K562 (cell line): ENCODE results near the gene BLCAP. TPM values are rescaled to one million over a fixed set of nuclear protein-coding genes. Genes with fewer than 3 reads are reported as not detected.

Experiments used
- CBFA2T3 ChIP-seq: fragments of 450-650 bp; IDR thresholded peaks from 2 replicates; pipeline ENCODE4 v1.6.1; 2017
- CREB3 ChIP-seq: fragments of 450-650 bp; conservative IDR thresholded peaks from 2 replicates; pipeline ENCODE4 v1.6.1; 2016; ENCODE audit warnings: missing genetic modification characterization, low read depth, mild to moderate bottlenecking, missing compliant biosample characterization, moderate library complexity
- DACH1 ChIP-seq: fragments of 450-650 bp; IDR thresholded peaks from 2 replicates; pipeline ENCODE4 v1.6.1; 2018; ENCODE audit not compliant: partially characterized antibody
- FOXA3 ChIP-seq, 2 experiments: fragments of 450-650 bp in 1 of 2; sonication (generic) in 1 of 2; formaldehyde crosslinking; IDR thresholded peaks in 1 of 2; conservative IDR thresholded peaks in 1 of 2; 2 replicates each; pipeline versions ENCODE4 v1.4.0 to v1.8.0; 2020 to 2022; ENCODE audit warnings: mild to moderate bottlenecking in 2 of 2, missing genetic modification reagents in 1 of 2
- FOXK2 ChIP-seq, 2 experiments: fragments of 450-650 bp; IDR thresholded peaks in 1 of 2; conservative IDR thresholded peaks in 1 of 2; 2 replicates each; pipeline ENCODE4 v1.6.1; 2016; ENCODE audit warnings: low read depth in 2 of 2, mild to moderate bottlenecking in 1 of 2
- GATAD2B ChIP-seq: fragments of 450-650 bp; IDR thresholded peaks from 2 replicates; pipeline ENCODE4 v1.6.1; 2017; ENCODE audit warnings: mild to moderate bottlenecking, borderline replicate concordance
- GTF2A2 ChIP-seq: IDR thresholded peaks from 2 replicates; pipeline ENCODE4 v1.6.1; 2016; ENCODE audit warnings: mild to moderate bottlenecking, missing genetic modification characterization, missing compliant biosample characterization
- HMGN3 ChIP-seq: IDR thresholded peaks from 2 replicates; pipeline ENCODE4 v1.6.1; 2011; ENCODE audit warnings: borderline replicate concordance, low read depth, mild to moderate bottlenecking, mixed read lengths, low read length; ENCODE audit not compliant: insufficient read length; ENCODE audit errors: extremely low read depth
- KAT7 ChIP-seq: sonication (generic); formaldehyde crosslinking; IDR thresholded peaks from 2 replicates; pipeline ENCODE4 v1.8.0; 2022; ENCODE audit warnings: missing genetic modification reagents, mild to moderate bottlenecking, borderline replicate concordance
- LCOR ChIP-seq: sonication (generic); formaldehyde crosslinking; IDR thresholded peaks from 2 replicates; pipeline ENCODE4 v1.8.0; 2022; ENCODE audit warnings: mild to moderate bottlenecking, missing genetic modification reagents
- MTA3 ChIP-seq: fragments of 450-650 bp; formaldehyde crosslinking; IDR thresholded peaks from 2 replicates; pipeline ENCODE4 v1.6.1; 2017; ENCODE audit warnings: mild to moderate bottlenecking, borderline replicate concordance
- RBM14 ChIP-seq: fragments of 200-400 bp; formaldehyde crosslinking; IDR thresholded peaks from 2 replicates; pipeline ENCODE4 v1.6.1; 2018; ENCODE audit warnings: low read depth, mild to moderate bottlenecking, low read length, moderate library complexity, borderline replicate concordance; ENCODE audit not compliant: insufficient read depth
- SIN3A ChIP-seq, 2 experiments: fragments of 150-350 bp in 1 of 2; IDR thresholded peaks; 2 replicates each; pipeline ENCODE4 v1.6.1; 2011 to 2016; ENCODE audit warnings: borderline replicate concordance in 2 of 2, low read depth in 2 of 2, low read length in 2 of 2, mild to moderate bottlenecking in 2 of 2, moderate library complexity in 2 of 2; ENCODE audit not compliant: control insufficient read depth in 1 of 2
- SMARCB1 ChIP-seq: IDR thresholded peaks from 2 replicates; pipeline ENCODE4 v1.6.1; 2011; ENCODE audit warnings: improper control_type of control experiment, low read depth; ENCODE audit not compliant: insufficient read length
- SP2 ChIP-seq: IDR thresholded peaks from 2 replicates; pipeline ENCODE4 v1.6.1; 2011; ENCODE audit warnings: mild to moderate bottlenecking, low read depth, low read length, moderate library complexity; ENCODE audit not compliant: poor library complexity, severe bottlenecking; ENCODE audit errors: extremely low read depth
- TEAD2 ChIP-seq: fragments of 450-650 bp; IDR thresholded peaks from 2 replicates; pipeline ENCODE4 v1.6.1; 2016; ENCODE audit warnings: missing genetic modification characterization, control low read depth, missing compliant biosample characterization
- ZNF212 ChIP-seq: fragments of 450-650 bp; formaldehyde crosslinking; IDR thresholded peaks from 2 replicates; pipeline ENCODE4 v1.4.0; 2020; ENCODE audit warnings: mild to moderate bottlenecking
- ZNF655 ChIP-seq: fragments of 250-450 bp; sonication (Bioruptor Pico); IDR thresholded peaks from 2 replicates; pipeline ENCODE4 v1.5.0; 2021
- ZNF785 ChIP-seq: fragments of 250-450 bp; sonication (Bioruptor Pico); IDR thresholded peaks from 2 replicates; pipeline ENCODE4 v1.4.0; 2020; ENCODE audit warnings: mild to moderate bottlenecking
- polyA plus RNA-seq, 8 experiments: library from polyadenylated mRNA; depleted of rRNA in 4 of 8; stranded (reverse) in 5 of 8; unstranded in 3 of 8; fragments of >200 nt; fragmentation: Nextera tagmentation in 2 of 8; fragmentation: Illumina TruSeq in 1 of 8; extraction: Ambion mirVana in 2 of 8; extraction: Trizol in 1 of 8; gene quantifications; 2 replicates each; pipeline versions ENCODE4 v1.2.1 to v1.2.3, GENCODE V29; 2011 to 2014; ENCODE audit warnings: inconsistent platforms in 1 of 8, missing spikeins in 1 of 8
- total RNA-seq, 7 experiments: library from RNA; depleted of rRNA in 6 of 7; stranded (reverse); fragments of >200 nt in 6 of 7; fragmentation: Illumina TruSeq in 2 of 7; extraction: Trizol in 2 of 7; gene quantifications; 2 replicates each; pipeline versions ENCODE4 v1.2.1 to v1.2.3, GENCODE V29; 2011 to 2021; ENCODE audit warnings: low replicate concordance in 1 of 7
- TF ChIP-seq, protein P1 (sequence below): fragments of 450-650 bp; formaldehyde crosslinking; IDR thresholded peaks from 2 replicates; pipeline ENCODE4 v1.4.0; 2020; ENCODE audit warnings: mild to moderate bottlenecking, moderate library complexity
- TF ChIP-seq, protein P2 (sequence below): fragments of 200-400 bp; formaldehyde crosslinking; IDR thresholded peaks from 2 replicates; pipeline ENCODE4 v1.6.1; 2017; ENCODE audit warnings: mild to moderate bottlenecking, low read depth, low read length, moderate library complexity

BLCAP gene
- total and polyA plus RNA-seq, 9 of the 15 experiments (the other 6 are each of a cell fraction or from before 2014, with no cell fraction given), result 16.9 to 41.5 (median 27.6) TPM

DNA sequence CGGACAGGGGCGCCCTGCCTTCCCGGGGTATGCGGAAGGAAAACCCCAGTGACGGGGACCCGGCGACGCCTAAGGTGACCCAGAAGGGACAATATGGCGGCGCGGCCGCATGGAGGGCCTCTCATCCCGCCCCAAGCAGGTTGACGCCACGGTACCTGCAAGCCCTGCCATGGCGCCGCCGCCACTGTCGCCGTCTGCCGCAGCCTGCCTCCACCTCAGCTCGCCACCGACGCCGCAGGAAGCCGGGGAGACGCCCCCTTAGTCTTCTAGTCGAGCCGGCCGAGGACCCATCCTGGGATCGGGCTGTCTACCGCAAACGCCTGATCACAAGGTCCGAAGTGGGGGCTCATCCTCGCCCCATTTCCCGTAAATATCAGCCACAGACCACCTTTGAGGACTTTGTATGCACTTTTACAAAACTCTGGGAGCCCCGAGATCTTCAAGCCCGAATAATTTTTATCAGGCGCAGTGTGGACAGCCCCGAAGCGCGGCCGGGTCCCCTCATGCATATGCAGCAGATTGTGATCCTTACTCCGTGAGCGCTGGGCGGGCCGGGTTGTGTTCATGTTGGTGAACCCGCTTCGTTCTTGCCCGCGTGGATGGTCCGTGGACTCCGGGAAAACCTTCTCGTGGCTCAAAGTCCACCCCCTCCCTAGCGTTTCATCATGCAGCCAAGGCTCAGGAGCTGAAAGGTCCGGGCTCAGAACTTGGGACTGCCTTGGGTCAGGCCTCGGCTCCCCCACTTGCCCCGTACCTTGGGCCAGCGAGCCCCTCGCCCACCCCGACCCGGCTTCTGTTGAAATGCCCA is at the start of gene BLCAP (continued):
- peak; percentile 12 to 15; a peak in 1 of 4 replicates for TF ChIP-seq FOXK2 (conservative IDR thresholded peaks at IDR 0.05 in 1 of 2, IDR thresholded peaks at IDR 0.05 in 1 of 2; ENCODE audit: low read depth in 2 of 2)
- peak; percentile 10 for TF ChIP-seq HMGN3
- TF ChIP-seq GATAD2B, result no peak
- no peak for TF ChIP-seq CREB3 (tag)
- no peak for TF ChIP-seq GTF2A2
- TF ChIP-seq SIN3A (IDR thresholded peaks at IDR 0.05; ENCODE audit: borderline replicate concordance in 2 of 2, control insufficient read depth in 1 of 2, low read depth in 2 of 2, low read length in 2 of 2), result peak; percentile 58 to 60; a peak in 1 of 4 replicates
- TF ChIP-seq ZNF212 (CRISPR knock-in tag), result no peak
- TF ChIP-seq ZNF655 (CRISPR knock-in tag), result no peak
- TF ChIP-seq, protein P1, sequence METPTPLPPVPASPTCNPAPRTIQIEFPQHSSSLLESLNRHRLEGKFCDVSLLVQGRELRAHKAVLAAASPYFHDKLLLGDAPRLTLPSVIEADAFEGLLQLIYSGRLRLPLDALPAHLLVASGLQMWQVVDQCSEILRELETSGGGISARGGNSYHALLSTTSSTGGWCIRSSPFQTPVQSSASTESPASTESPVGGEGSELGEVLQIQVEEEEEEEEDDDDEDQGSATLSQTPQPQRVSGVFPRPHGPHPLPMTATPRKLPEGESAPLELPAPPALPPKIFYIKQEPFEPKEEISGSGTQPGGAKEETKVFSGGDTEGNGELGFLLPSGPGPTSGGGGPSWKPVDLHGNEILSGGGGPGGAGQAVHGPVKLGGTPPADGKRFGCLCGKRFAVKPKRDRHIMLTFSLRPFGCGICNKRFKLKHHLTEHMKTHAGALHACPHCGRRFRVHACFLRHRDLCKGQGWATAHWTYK (CRISPR knock-in tag), result peak; percentile 40; the same call in 1 of the 2 replicates
- no peak for TF ChIP-seq RBM14
- TF ChIP-seq SP2, result no peak
- no peak for TF ChIP-seq SMARCB1
- no peak for TF ChIP-seq KAT7 (CRISPR knock-in tag)
- TF ChIP-seq MTA3, result peak; percentile 82
- TF ChIP-seq LCOR (CRISPR knock-in tag), result no peak
- TF ChIP-seq DACH1, result peak; percentile 98
- TF ChIP-seq FOXA3 (CRISPR knock-in tag; conservative IDR thresholded peaks at IDR 0.05 in 1 of 2, IDR thresholded peaks at IDR 0.05 in 1 of 2), result peak in 1 of 2 experiments; percentile 52; a peak in 2 of 4 replicates
- TF ChIP-seq, protein P2, sequence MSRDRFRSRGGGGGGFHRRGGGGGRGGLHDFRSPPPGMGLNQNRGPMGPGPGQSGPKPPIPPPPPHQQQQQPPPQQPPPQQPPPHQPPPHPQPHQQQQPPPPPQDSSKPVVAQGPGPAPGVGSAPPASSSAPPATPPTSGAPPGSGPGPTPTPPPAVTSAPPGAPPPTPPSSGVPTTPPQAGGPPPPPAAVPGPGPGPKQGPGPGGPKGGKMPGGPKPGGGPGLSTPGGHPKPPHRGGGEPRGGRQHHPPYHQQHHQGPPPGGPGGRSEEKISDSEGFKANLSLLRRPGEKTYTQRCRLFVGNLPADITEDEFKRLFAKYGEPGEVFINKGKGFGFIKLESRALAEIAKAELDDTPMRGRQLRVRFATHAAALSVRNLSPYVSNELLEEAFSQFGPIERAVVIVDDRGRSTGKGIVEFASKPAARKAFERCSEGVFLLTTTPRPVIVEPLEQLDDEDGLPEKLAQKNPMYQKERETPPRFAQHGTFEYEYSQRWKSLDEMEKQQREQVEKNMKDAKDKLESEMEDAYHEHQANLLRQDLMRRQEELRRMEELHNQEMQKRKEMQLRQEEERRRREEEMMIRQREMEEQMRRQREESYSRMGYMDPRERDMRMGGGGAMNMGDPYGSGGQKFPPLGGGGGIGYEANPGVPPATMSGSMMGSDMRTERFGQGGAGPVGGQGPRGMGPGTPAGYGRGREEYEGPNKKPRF, result no peak
- TF ChIP-seq ZNF785 (CRISPR knock-in tag), result no peak
- no peak for TF ChIP-seq TEAD2 (tag)
- TF ChIP-seq CBFA2T3, result no peak
